ENCODE data around the gene CCNB1.
"Not testable (repeated sequence)": the region's sequence is repeated elsewhere in the genome, so short reads cannot be mapped to it uniquely, and the experiment has no call there.

CCNB1 gene

DNA sequence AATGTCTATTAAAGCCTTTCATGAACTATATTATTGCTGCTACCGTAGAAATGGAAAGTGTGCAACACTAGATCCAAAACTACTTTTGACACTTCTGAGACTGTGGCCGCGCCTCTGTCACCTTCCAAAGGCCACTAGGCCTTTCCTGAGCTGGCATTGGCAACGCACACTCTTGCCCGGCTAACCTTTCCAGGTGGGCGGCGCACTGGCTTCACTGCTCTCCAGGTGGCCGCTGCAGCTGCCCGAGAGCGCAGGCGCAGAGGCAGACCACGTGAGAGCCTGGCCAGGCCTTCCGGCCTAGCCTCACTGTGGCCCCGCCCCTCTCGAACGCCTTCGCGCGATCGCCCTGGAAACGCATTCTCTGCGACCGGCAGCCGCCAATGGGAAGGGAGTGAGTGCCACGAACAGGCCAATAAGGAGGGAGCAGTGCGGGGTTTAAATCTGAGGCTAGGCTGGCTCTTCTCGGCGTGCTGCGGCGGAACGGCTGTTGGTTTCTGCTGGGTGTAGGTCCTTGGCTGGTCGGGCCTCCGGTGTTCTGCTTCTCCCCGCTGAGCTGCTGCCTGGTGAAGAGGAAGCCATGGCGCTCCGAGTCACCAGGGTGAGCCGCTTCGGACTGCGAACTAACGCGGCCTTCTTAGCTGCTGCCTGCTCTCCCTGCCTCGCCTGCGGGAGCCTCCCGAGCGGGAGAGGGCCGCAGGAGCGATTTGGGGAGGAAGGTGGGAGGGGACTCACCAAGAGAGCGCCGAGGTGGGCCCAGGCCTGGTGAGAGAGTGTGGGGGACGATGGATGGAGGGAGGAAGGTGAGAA is at the start of gene CCNB1:
TSS of gene CCNB1 (plus strand) at position 465 of the 807 bp plus-strand sequence. CDS start at position 578, 113 bp downstream.
- DNase-seq (ENCODE audit: low read depth in 2 of 2) = peak; percentile 96 to 98

DNA sequence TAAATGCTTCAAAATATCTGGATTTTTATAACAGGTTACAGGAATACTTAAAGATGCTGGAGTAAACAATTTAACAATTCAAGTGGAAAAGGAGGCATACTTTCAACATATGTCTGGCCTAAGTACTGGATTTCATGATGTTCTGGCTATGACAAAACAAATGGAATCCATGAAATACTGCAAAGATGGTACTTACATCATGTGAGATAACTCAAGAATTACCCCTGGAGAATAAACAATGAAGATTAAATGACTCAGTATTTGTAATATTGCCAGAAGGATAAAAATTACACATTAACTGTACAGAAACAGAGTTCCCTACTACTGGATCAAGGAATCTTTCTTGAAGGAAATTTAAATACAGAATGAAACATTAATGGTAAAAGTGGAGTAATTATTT is 37.5 kb upstream of the CCNB1 start:
- no peak for DNase-seq (ENCODE audit: low read depth in 2 of 2)

DNA sequence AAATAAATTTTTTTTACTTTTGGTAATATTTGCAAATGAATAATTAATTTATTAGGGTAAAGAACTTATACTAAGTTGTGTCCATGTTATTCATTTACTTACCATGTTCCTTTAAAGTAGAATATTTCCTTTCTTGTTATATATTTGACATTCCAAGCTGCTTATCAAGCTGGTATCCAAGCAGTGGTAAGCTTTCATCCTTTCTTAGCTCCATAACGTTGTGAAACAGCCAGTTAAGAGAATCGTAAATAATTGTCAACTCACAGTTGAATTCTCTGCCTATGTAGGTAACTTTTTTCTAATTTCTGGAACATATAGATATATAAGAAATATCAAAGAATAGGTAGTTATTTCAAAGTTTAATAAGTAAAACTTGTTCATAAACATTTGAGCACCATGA is 36.7 kb upstream of the CCNB1 start:
- no peak for DNase-seq (ENCODE audit: low read depth in 2 of 2)

DNA sequence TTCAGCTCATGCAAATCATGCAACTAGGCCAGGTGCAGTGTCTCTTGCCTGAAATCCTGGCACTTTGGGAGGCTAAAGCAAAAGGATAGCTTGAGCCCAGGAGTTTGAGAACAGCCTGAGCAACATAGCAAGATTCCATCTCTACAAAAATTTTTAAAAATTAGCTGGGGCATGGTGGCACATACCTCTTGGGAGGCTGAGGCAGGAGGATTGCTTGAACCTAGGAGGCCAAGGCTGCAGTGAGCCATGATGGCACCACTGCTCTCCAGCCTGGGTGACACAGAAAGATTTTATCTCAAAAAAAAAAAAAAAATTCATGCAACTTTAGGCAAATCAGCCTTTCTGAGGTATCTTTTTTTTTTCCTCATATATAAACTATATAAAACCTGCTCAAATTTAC is 35.6 kb upstream of the CCNB1 start:
- no peak for DNase-seq (ENCODE audit: low read depth in 2 of 2)

DNA sequence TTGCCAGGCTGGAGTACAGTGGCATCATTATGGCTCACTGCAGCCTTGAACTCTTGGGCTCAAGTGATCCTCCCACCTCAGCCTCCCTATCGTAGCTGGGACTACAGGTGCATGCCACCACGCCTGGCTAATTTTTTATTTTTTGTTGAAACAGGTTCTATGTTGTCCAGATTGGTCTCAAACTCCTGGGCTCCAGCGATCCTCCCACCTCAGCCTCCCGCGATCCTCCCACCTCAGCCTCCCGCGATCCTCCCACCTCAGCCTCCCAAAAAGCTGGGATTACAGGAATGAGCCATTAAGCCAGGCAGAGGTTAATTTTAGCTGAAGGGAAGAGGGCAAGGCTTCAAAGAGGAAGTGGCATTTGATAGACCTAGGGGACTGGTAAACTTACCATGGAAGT is 32.8 kb upstream of the CCNB1 start:
- DNase-seq (ENCODE audit: low read depth in 2 of 2) = no peak

DNA sequence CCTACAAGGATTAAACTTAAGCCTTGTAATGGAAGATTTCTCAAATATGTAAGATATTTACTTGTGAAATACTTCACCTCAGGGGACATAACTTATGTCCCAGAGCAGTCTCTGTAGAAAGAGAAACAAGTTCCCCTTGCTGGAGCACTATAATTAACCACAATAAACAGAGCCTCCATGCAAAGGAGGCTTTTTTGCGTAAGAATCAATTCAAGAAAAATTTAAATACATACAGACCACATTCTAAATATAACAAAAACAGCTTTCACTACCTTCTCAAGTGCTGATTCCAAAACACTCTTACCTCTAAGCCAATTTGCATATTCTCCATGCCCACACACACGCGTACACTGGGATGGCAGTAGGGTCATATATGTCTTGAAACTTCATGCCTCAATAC is 30.7 kb upstream of the CCNB1 start:
- no peak for DNase-seq (ENCODE audit: low read depth in 2 of 2)

DNA sequence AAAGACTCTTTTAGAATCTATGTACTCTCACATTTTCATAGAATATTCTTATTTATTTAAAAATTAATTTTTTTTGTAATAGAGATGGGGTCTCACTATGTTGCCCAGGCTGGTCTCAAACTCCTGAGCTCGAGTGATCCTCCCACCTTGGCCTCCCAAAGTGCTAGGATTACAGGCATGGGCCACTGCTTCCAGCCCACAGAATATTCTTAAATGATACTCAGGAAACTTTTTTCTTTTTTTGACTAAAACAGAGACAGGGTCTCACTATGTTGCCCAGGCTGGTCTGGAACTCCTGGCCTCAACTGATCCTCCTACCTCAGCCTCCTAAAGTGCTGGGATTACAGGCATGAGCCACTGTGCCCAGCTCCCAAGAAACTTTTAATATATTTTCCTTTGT is 29.7 kb upstream of the CCNB1 start:
- DNase-seq (ENCODE audit: low read depth in 2 of 2) = not testable (repeated sequence)

DNA sequence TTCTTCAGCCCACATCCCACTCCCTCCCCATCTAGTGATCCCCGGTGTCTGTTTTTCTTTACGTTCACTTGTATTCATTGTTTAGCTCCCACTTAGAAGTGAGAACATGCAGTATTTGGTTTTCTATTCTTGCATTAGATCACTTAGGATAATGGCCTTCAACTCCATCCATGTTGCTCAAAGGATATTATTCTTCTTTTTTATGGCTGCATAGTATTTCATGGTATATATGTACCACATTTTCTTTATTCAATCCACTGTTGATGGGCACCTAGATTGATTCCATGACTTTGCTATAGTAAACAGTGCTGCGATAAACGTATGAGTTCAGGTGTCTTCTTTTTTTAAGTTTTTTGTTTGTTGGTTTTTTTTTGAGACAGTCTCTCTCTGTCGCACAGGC is 29.1 kb upstream of the CCNB1 start:
- DNase-seq (ENCODE audit: low read depth in 2 of 2) = no peak

DNA sequence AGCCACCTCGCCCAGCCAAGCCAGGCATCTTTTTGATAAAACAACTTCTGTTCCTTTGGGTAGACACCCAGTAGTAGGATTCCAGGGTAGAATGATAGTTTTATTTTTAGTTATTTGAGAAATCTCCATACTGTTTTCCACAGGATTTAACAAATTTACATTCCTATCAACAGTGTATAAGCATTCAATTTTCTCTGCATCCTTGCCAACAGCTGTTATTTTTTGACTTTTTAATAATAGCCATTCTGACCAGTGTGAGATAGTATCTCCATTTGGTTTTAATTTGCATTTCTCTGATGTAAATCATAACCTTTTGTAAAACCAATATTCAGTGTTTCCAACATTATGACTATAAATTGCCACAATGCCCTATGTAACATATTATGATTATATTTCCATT is 28.2 kb upstream of the CCNB1 start:
- DNase-seq (ENCODE audit: low read depth in 2 of 2) = no peak

DNA sequence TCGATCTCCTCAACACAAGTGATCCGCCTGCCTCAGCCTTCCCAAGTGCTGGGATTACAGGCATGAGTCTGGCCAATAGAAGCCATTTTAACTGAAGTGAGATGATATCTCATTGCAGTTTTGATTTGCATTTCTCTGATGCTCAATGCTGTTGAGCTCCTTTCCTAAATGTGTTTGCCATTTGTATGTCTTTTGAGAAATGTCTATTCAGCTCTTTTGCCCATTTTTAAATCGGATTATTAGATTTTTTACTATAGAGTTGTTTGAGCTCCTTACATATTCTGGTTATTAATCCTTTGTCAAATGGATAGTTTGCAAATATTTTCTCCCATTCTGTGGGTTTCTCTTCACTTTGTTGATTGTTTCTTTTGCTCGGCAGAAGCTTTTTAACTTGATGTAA is 26.7 kb upstream of the CCNB1 start:
- DNase-seq (ENCODE audit: low read depth in 2 of 2) = not testable (repeated sequence)

DNA sequence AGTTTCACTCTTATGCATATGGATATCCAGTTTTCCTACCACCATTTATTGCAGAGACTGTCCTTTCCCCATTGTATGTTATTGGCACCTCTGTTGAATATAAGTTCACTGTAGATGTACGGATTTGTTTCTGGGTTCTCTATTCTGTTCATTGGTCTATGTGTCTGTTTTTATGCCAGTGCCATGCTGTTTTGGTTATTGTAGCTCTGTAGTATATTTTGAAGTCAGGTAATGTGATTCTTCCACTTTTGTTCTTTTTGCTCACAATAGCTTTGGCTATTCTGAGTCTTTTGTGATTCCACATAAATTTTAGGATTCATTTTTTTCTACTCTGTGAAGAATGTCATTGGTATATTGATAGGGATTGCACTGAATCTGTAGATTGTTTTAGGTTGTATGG is 26.1 kb upstream of the CCNB1 start:
- no peak for DNase-seq (ENCODE audit: low read depth in 2 of 2)

DNA sequence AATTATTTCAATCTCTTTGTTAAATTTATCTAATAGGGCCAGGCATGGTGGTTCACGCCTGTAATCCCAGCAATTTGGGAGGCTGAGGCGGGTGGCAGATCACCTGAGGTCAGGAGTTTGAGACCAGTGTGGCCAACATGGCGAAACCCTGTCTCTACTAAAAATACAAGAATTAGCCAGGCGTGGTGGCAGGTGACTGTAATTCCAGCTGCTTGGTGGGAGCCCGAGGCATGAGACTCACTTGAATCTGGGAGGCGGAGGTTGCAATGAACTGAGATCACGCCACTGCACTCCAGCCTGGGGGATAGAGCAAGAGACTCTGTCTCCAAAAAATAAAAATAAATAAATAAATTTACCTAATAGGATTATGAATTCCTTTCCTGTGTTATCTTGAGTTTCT is 18.4 kb upstream of the CCNB1 start:
- DNase-seq (ENCODE audit: low read depth in 2 of 2) = not testable (repeated sequence)

DNA sequence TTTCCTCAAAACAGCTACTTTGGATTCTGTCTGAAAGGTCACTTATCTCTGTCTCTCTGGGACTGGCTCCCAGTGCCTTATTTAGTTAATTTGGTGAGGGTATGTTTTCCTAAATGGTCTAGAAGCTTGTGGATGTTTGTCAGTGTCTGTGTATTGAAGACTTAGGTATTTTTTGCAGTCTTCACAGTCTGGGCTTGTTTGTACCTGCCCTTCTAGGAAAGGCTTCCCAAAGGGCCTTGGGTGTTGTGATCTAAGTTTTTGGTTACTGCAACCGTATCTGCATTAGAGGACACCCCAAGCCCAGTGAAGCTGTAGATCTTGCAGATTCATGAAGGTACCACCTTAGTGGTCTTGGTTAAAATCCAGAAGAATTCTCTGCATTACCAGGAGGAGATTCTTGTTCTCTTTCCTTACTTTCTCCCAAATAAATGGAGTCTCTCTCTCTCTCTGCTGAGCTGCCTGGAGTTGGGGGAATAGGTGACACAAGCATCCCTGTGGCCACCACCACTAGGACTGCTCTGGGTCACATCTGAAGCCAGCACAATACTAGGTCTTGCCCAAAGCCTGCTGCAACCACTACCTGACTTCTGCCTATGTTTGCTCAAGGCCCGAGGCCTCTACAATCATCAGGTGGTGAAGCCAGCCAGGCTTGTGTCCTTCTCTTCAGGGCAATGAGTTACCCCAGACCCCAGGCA is 17.8 kb upstream of the CCNB1 start:
- DNase-seq (ENCODE audit: low read depth in 2 of 2) = no peak

DNA sequence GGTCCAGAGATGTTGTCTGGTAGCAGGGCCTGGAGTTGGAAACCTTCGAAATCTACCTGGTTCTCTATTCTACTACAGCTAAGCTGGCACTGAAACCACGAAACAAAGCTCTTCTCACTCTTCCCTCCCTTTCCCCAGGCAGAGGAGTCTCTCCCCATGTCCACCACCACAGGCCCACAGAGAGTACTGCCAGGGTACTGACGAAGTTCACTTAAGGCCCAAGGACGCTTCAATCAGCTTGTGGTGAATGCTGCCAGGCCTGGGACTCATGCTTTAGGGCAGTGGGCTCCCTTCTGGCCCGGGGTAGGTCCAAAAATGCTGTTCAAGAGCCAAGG is 17.3 kb upstream of the CCNB1 start:
- no peak for DNase-seq (ENCODE audit: low read depth in 2 of 2)

DNA sequence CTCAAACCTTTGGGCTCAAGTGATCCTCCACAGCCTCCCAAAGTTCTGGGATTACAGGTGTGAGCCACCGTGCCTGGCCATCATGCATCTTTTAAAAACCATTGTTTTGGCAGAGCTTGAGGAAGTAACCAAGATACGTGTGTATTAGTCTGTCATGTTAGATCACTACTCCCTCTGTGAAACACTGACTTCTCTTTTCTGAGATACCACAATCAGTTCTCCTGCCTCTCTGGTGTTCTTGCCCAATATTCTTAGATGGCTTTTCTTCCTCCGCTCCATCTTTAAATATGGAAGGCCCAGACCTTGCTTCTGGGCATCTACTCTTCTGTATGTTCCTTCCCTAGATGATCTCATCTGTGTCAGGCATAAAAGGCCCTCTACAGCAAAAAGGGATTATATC is 14.2 kb upstream of the CCNB1 start:
- DNase-seq (ENCODE audit: low read depth in 2 of 2) = no peak

DNA sequence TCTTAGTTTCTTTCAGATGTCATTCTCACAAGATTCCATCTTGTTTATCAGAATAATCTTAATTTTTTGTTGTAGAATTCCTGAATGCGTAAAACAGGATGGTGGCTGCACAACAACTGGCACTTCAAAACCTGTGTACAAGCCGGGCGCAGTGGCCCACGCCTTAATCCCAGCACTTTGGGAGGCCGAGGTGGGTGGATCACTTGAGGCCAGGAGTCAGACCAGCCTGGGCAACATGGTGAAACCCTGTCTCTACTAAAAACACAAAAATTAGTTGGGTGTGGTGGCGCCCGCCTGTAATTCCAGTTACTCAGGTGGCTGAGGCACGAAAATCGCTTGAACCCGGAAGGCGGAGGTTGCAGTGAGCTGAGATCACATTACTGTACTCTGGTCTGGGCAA is 10.5 kb upstream of the CCNB1 start:
- no peak for DNase-seq (ENCODE audit: low read depth in 2 of 2)

DNA sequence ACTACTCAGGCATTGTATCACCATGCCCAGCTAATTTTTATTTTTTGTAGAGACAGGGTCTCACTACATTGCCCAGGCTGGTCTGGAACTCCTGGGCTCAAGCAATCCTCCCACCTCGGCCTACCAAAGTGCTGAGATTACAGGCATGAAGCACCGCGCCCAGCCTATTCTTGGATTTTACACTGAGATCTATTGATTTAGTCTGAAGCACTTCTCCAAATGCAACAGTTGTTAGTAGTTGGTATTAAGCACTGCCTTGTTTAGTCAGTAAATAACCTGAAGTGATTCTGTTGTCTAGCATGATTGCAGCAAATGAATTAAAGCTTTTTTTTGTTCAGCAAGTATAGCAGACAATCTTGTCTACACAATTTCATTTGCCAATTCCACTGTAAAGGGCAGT is 8.9 kb upstream of the CCNB1 start:
- no peak for DNase-seq (ENCODE audit: low read depth in 2 of 2)

DNA sequence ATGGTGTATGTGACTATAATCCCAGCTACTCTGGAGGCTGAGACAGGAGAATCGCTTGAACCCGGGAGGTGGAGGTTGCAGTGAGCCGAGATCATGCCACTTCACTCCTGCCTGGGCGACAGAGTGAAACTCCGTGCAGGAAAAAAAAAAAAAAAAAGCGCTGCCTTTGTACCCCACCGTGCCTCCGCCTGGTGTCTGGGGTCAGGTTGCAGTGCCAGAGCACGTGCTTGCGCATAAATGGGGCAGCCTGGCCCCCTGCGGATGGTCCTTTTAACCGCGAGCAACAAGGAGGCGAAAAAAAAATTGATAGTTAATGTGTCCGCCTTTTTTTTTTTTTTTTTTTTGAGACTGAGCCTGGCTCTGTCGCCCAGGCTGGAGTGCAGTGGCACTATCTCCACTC is 6.3 kb upstream of the CCNB1 start:
- DNase-seq (ENCODE audit: low read depth in 2 of 2) = no peak

DNA sequence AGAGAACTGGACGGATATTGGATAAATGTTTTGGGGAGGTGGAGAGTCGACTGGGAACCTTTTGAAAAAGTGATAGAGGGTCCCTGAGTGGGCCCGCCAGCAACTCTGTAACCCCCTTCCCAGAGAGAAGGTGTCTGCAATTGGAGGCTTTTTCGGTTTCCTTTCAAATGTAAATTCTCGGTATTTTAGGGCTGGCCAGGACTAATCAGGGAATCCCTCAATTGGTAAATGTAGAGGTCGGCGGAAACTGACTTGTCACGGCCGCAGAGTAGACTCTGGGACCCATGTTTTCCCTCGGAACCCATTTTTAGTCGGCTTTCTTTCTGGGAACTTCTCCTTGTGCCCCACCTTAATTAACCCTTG is 524 bp downstream of the CCNB1 start:
- no peak for DNase-seq (ENCODE audit: low read depth in 2 of 2)

DNA sequence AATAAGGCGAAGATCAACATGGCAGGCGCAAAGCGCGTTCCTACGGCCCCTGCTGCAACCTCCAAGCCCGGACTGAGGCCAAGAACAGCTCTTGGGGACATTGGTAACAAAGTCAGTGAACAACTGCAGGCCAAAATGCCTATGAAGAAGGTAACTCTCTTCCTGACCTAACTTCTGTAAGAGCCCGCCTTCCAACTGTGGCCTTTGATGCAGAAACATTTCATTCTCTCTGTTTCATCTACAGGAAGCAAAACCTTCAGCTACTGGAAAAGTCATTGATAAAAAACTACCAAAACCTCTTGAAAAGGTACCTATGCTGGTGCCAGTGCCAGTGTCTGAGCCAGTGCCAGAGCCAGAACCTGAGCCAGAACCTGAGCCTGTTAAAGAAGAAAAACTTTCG is 979 bp downstream of the CCNB1 start:
- DNase-seq (ENCODE audit: low read depth in 2 of 2) = no peak

DNA sequence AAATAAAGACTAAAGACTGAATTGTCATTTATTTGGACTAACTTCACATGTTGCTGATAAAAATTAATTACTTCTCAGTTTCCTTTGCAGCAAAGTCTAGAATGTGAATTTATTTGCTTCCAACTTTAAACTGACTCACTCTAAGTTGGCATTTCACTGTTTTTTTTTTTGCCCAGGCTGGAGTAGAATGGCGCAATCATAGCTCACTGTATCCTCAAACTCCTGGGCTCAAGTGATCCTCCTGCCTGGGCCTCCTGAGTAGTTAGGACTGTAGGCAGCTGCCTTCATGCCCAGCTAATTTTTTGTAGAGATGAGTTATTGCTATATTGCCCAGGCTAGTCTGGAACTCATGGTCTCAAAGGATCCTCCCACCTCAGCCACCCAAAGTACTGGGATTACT is 3.5 kb downstream of the CCNB1 start:
- no peak for DNase-seq (ENCODE audit: low read depth in 2 of 2)

DNA sequence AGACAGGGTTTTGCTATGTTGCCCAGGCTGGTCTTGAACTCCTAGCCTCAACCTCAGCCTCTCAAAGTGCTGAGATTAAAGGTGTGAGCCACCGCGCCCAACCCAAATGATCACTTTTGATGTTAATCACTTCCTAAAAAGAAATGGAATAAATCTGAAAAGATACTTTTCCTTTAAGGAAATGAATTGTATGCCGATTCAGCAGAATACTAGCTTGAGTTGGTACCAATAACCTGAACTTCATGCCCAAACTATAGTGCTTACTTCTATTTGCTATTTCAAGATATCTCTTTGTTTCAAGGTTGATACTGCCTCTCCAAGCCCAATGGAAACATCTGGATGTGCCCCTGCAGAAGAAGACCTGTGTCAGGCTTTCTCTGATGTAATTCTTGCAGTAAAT is 4.0 kb downstream of the CCNB1 start:
- DNase-seq (ENCODE audit: low read depth in 2 of 2) = no peak

DNA sequence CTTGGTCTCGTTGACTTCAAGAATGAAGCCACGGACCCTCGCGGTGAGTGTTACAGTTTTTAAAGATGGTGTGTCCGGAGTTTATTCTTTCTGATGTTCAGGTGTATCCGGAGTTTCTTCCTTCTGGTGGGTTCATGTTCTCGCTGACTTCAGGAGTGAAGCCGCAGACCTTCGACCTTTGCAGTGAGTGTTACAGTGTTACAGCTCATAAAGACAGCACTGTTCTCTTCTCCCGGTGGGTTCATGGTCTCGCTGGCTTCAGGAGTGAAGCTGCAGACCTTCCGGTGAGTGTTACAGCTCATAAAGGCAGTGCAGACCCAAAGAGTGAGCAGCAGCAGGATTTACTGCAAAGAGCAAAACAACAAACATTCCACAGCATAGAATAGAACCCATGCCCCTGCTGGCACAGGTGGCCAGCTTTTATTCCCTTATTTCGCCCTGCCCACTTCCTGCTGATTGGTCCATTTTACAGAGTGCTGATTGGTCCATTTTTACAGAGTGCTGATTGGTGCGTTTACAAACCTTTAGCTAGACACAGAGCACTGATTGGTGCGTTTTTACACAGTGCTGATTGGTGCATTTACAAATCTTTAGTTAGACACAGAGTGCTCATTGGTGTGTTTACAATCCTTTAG is 14.8 kb downstream of the CCNB1 start:
- DNase-seq (ENCODE audit: low read depth in 2 of 2) = not testable (repeated sequence)

Data from stimulated activated CD4-positive, alpha-beta T cell treated with anti-CD3 and anti-CD28 coated beads, Interleukin-12 subunit alpha, Interleukin-12 subunit beta, amount 100 ng/mL, for 24 hours (primary cell).